SJCRH30 (cell line): ENCODE results near the gene PVR. TPM values are rescaled to one million over a fixed set of nuclear protein-coding genes. Genes with fewer than 3 reads are reported as not detected.

Experiments used
- DNase-seq, 2 experiments: peaks; one replicate each; pipeline ENCODE4 v3.0.0-alpha.2; 2015 to 2020
- H3K27ac ChIP-seq: fragments of 250-450 bp; sonication (Bioruptor Pico); 2 replicates; pipeline ENCODE4 v1.5.1; 2020; ENCODE audit warnings: mild to moderate bottlenecking, moderate library complexity
- H3K27me3 ChIP-seq: fragments of 250-450 bp; sonication (Bioruptor Pico); 2 replicates; pipeline ENCODE4 v1.5.1; 2020; ENCODE audit warnings: mild to moderate bottlenecking, moderate library complexity
- H3K36me3 ChIP-seq: fragments of 250-450 bp; sonication (Bioruptor Pico); 2 replicates; pipeline ENCODE4 v1.5.1; 2020; ENCODE audit warnings: mild to moderate bottlenecking, moderate library complexity
- H3K4me1 ChIP-seq: fragments of 250-450 bp; sonication (Bioruptor Pico); 2 replicates; pipeline ENCODE4 v1.5.1; 2020; ENCODE audit warnings: mild to moderate bottlenecking, moderate library complexity
- H3K4me3 ChIP-seq: fragments of 250-450 bp; sonication (Bioruptor Pico); 2 replicates; pipeline ENCODE4 v1.5.1; 2020; ENCODE audit warnings: mild to moderate bottlenecking, moderate library complexity
- H3K9me3 ChIP-seq: fragments of 250-450 bp; sonication (Bioruptor Pico); replicated peaks from 2 replicates; pipeline ENCODE4 v1.5.1; 2020; ENCODE audit warnings: mild to moderate bottlenecking, moderate library complexity
- total RNA-seq: library from RNA; depleted of rRNA; stranded (reverse); fragments of >200 nt; shearing (Covaris generic); gene quantifications from 2 replicates; pipeline ENCODE4 v1.2.3, GENCODE V29; 2014

The PVR gene
- total RNA-seq, 1 experiment from 2014 or later, result 45.4 TPM

DNA sequence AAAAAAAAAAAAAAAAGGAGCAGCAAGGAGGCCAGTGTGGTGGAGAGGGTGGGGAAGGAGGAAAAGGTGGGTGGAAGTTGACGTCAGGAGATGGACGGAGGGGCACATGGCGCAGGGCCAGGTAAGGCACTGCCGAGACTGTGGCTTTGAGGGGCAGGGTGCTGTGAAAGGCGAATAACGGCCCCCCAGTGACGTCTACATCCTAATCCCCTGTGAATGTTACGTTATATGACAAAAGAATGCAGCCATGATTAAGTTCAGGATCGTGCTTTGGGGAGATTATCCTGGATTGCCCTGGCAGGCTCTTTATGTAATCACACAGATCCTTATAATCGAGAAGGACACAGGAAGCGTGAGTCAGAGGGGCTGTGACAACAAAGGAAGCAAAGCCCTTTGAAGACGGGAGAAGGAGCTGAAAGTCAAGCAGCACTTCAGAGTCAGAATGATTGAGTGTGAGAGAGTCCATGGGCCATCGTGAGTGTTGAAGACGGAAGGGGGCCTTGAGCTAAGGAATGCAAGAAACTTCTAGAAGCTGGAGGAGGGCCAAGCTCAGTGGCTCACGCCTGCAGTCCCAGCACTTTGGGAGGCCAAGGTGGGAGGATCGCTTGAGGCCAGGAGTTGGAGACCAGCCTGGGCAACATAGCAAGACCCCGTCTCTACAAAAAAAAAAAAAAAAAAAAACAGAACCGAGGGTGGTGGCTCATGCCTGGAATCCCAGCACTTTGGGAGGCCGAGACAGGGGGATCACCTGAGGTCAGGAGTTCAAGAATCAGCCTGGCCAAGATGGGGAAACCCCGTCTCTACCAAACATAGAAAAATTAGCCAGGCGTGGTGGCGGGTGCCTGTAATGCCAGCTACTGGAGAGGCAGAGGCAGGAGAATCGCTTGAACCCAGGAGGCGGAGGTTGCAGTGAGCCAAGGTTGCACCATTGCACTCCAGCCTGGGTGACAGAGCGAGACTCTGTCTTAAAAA, 41.5 kb downstream of the PVR start:
- H3K4me3 ChIP-seq, result peak overlapping the region; percentile 17; the same call in 1 of the 2 replicates
- peak; percentile 64 to 74 for DNase-seq
- peaks cover 11% of the 10 kb centered on the region for H3K4me1 ChIP-seq
- peak overlapping the region; percentile 16; the same call in 1 of the 2 replicates for H3K27ac ChIP-seq
- no peaks in the 10 kb centered on the region for H3K36me3 ChIP-seq
- no peaks in the 10 kb centered on the region for H3K27me3 ChIP-seq
- H3K9me3 ChIP-seq, result no peaks in the 10 kb centered on the region

- Histone ChIP-seq H3K27me3 (no peaks in the 10 kb centered on the region), H3K27ac (no peak overlapping the region), H3K4me3 (no peak overlapping the region), H3K4me1 (peaks cover 11% of the 10 kb centered on the region), H3K36me3 (no peaks in the 10 kb centered on the region), H3K9me3 (no peaks in the 10 kb centered on the region)
- DNase-seq, result no peak
Observed at GRCh38 chr19:44685877-44686276, 42.2 kb downstream of the PVR start.

- Histone ChIP-seq H3K27me3 (no peaks in the 10 kb centered on the region), H3K4me3 (no peak overlapping the region), H3K27ac (no peak overlapping the region), H3K36me3 (no peaks in the 10 kb centered on the region), H3K9me3 (no peaks in the 10 kb centered on the region), H3K4me1 (peaks cover 13% of the 10 kb centered on the region)
- DNase-seq, result peak; percentile 42 to 71
Observed at GRCh38 chr19:44686896-44687295, 43.2 kb downstream of the PVR start.

DNA sequence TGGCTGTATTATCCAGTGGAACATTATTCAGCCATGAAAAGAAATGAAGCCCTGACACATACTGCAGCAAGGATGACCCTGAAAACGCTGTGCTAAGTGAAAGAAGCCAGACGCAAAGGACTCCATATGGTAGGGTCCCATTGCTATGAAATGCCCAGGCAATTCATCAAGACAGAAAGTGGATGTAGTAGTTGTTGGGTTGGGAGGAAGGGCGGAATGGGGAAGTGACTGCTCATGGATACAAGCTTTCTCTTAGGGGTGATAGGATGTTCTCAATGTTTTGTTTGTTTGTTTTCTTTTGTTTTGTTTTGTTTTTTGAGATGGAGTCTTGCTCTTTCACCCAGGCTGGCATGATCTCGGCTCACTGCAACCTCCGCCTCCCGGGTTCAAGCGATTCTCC, 44.2 kb downstream of the PVR start:
- H3K27ac ChIP-seq, result no peak overlapping the region
- H3K4me1 ChIP-seq, result peaks cover 18% of the 10 kb centered on the region
- no peaks in the 10 kb centered on the region for H3K36me3 ChIP-seq
- no peak overlapping the region for H3K4me3 ChIP-seq
- H3K27me3 ChIP-seq, result no peaks in the 10 kb centered on the region
- no peaks in the 10 kb centered on the region for H3K9me3 ChIP-seq
- no peak for DNase-seq

- no peak overlapping the region for H3K27ac ChIP-seq
- H3K36me3 ChIP-seq, result no peaks in the 10 kb centered on the region
- H3K4me3 ChIP-seq, result no peak overlapping the region
- DNase-seq, result peak; percentile 77 to 86
- peaks cover 18% of the 10 kb centered on the region for H3K4me1 ChIP-seq
- H3K27me3 ChIP-seq, result no peaks in the 10 kb centered on the region
- no peaks in the 10 kb centered on the region for H3K9me3 ChIP-seq
Observed at GRCh38 chr19:44689290-44690130, 45.8 kb downstream of the PVR start.

DNA sequence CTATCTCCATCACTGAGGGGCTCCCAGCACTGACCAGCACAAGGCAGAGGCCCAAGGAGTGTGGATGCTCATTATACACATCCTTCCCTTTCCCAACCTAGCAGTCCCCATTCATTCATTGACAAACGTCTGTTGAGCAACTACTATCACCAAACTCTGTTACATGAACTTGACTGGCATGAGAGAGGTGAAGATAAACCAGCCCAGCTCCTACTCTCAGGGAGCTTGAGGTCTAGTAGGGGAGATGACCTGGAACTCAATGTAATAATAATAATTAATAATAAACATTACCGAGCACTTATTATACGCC, 46.4 kb downstream of the PVR start:
- Histone ChIP-seq H3K27me3 (no peaks in the 10 kb centered on the region), H3K36me3 (no peaks in the 10 kb centered on the region), H3K9me3 (no peaks in the 10 kb centered on the region), H3K4me1 (peaks cover 15% of the 10 kb centered on the region), H3K27ac (no peak overlapping the region), H3K4me3 (no peak overlapping the region)
- no peak for DNase-seq

GRCh38 chr19:44692379-44692721, 48.6 kb downstream of the PVR start:
- no peak overlapping the region for H3K4me3 ChIP-seq
- H3K4me1 ChIP-seq, result peaks cover 7% of the 10 kb centered on the region; the same call in 1 of the 2 replicates
- peaks cover 6% of the 10 kb centered on the region; the same call in 1 of the 2 replicates for H3K27me3 ChIP-seq
- no peaks in the 10 kb centered on the region for H3K36me3 ChIP-seq
- no peak for DNase-seq
- H3K9me3 ChIP-seq, result no peaks in the 10 kb centered on the region
- no peak overlapping the region for H3K27ac ChIP-seq

DNA sequence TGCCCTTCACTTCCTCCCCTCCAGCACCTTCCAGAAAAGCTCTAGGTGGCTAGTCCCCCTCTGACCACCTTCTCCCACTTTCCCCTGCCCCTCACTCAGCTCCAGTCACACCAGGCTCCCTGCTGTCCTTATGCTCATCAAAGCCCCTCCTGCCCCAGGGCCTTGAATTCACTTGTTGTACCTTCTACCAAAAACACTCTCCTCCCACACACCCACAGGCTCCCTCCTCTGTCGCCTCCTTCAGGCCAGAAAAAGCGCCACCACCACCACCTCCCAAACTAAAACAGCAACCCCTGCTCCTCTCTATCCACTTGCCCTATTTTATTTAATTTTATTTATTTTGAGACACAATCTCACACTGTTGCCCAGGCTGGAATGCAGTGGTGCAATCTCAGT, 50.5 kb downstream of the PVR start:
- no peak for DNase-seq
- no peaks in the 10 kb centered on the region for H3K36me3 ChIP-seq
- no peaks in the 10 kb centered on the region for H3K9me3 ChIP-seq
- H3K4me3 ChIP-seq, result no peak overlapping the region
- no peak overlapping the region for H3K27ac ChIP-seq
- H3K4me1 ChIP-seq, result peaks cover 11% of the 10 kb centered on the region; the same call in 1 of the 2 replicates
- H3K27me3 ChIP-seq, result peaks cover 13% of the 10 kb centered on the region; the same call in 1 of the 2 replicates

- Histone ChIP-seq H3K27me3 (peaks cover 13% of the 10 kb centered on the region; the same call in 1 of the 2 replicates), H3K4me1 (peaks cover 11% of the 10 kb centered on the region), H3K27ac (no peak overlapping the region), H3K36me3 (no peaks in the 10 kb centered on the region), H3K4me3 (no peak overlapping the region), H3K9me3 (no peaks in the 10 kb centered on the region)
- peak in 1 of 2 experiments; percentile 40 for DNase-seq
Observed at GRCh38 chr19:44696939-44697669, 53.4 kb downstream of the PVR start.

DNA sequence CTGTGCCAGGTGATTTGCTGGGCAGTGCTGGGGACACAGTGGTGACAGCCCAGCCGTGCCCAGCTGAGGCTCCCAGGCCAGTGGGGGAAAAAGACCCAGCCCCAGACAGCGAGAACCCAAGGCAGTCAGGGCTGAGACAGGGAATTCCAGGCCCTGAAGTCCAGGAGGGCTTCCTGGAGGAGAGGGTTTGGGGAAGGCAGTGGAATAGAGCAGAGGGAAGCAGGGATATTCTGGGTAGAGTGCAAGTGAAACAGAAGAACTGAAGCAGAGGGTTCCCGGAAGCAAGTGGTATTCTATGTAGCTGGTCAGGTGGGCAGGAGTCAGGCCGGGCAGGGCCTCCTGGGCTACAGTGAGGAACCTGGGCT, 53.9 kb downstream of the PVR start:
- Histone ChIP-seq H3K9me3 (no peaks in the 10 kb centered on the region), H3K4me1 (peaks cover 8% of the 10 kb centered on the region), H3K27me3 (peaks cover 13% of the 10 kb centered on the region; the same call in 1 of the 2 replicates), H3K4me3 (no peak overlapping the region), H3K27ac (no peak overlapping the region), H3K36me3 (no peaks in the 10 kb centered on the region)
- DNase-seq, result no peak

DNA sequence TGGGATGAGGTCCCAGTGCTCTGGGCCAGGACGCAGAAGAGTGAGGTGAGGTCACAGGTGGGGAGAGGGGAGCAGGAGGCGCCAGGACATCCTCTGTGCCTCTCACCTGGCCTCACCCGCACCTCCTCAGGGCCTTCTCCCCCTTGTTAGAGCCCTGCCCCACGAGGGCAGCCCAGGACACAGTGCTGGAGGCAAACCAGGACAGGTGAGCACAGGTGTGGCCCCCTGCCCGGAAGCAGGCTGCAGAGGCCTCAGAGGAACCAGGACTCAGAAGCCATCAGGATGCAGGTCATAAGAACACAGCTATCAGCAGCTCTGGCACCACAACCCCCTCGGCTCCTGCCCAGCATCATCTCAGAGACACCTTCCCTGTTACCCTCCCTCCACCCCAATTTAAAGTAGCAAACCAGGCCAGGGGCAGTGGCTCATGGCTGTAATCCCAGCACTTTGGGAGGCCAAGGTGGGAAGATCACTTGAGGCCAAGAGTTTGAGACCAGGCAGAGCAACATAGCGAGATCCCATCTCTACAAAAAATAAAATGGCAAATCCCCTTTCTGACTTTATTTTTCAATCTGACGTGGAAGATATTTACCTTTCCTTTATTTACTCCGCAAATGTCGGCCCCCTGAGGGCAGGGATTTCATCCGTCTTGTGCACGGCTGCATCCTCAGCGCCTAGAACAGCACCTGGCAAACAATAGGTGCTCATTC, 54.9 kb downstream of the PVR start, which contains the start of gene CEACAM16:
Gene CEACAM16 (plus strand): TSS at position 660 of the 710 bp plus-strand sequence. CDS start 2,306 bp downstream, outside the sequence.
- H3K4me3 ChIP-seq, result no peak within 1 kb of the TSS
- H3K36me3 ChIP-seq, result no peaks in the 10 kb centered on the region
- H3K27me3 ChIP-seq, result peaks cover 13% of the 10 kb centered on the region; the same call in 1 of the 2 replicates
- DNase-seq, result no peak
- H3K27ac ChIP-seq, result no peak within 1 kb of the TSS
- peaks cover 8% of the 10 kb centered on the region for H3K4me1 ChIP-seq
- H3K9me3 ChIP-seq, result no peaks in the 10 kb centered on the region

DNA sequence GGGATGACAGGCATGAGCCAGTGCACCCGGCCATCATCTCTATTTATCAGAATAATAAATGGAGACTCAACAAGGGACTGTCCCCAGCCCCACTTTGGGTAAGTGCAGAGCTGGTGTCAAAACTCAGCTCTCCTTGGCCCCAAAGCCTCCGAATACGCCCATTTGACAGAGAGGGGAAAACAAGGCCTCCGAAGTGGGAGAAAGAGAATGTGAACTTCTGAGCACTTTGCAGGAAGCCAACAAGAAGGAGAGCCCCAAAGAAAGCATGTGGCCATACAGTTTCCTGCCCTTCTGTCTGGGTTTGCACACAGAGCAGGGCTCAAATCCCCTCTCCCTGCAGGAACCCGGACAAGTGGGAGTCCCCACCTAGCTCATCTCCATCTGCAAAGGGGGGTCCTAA, 56.8 kb downstream of the PVR start:
- Histone ChIP-seq H3K4me1 (peaks cover 15% of the 10 kb centered on the region), H3K27me3 (peaks cover 13% of the 10 kb centered on the region; the same call in 1 of the 2 replicates), H3K36me3 (no peaks in the 10 kb centered on the region), H3K4me3 (no peak overlapping the region), H3K9me3 (no peaks in the 10 kb centered on the region), H3K27ac (no peak overlapping the region)
- no peak for DNase-seq

GRCh38 chr19:44701228-44701627, 57.5 kb downstream of the PVR start:
- H3K4me3 ChIP-seq, result no peak overlapping the region
- H3K9me3 ChIP-seq, result no peaks in the 10 kb centered on the region
- no peak overlapping the region for H3K27ac ChIP-seq
- H3K4me1 ChIP-seq, result peaks cover 20% of the 10 kb centered on the region
- H3K27me3 ChIP-seq, result 0 out of 2 replicates have a peak, but pooled peaks cover 8% of the 10 kb centered on the region
- no peak for DNase-seq
- no peaks in the 10 kb centered on the region for H3K36me3 ChIP-seq
